K562 (cell line): ENCODE results near the gene RABL6. TPM values are rescaled to one million over a fixed set of nuclear protein-coding genes. Genes with fewer than 3 reads are reported as not detected.

Experiments
- ARID3B ChIP-seq: fragments of 250-450 bp; sonication (Bioruptor Pico); IDR thresholded peaks from 2 replicates; pipeline ENCODE4 v1.4.0; 2020; ENCODE audit warnings: borderline replicate concordance
- C11orf30 ChIP-seq: fragments of 450-650 bp; IDR thresholded peaks from 2 replicates; pipeline ENCODE4 v1.6.1; 2016; ENCODE audit warnings: low read depth, mild to moderate bottlenecking
- CBX1 ChIP-seq: sonication (generic); IDR thresholded peaks from 2 replicates; pipeline ENCODE4 v1.6.1; 2016; ENCODE audit warnings: antibody characterized with exemption, low read depth, mild to moderate bottlenecking
- CTCF ChIP-seq, 3 experiments: IDR thresholded peaks in 2 of 3; conservative IDR thresholded peaks in 1 of 3; 2 replicates each; pipeline ENCODE4 v1.5.1; 2011 to 2012; ENCODE audit warnings: low read length in 3 of 3, mild to moderate bottlenecking in 3 of 3, control low read depth in 2 of 3, improper control_type of control experiment in 1 of 3, inconsistent platforms in 1 of 3, low read depth in 1 of 3, mixed read lengths in 1 of 3, moderate library complexity in 1 of 3; ENCODE audit not compliant: insufficient read depth in 2 of 3
- E2F6 ChIP-seq, 2 experiments: IDR thresholded peaks; 2 replicates each; pipeline ENCODE4 v1.6.1; 2011; ENCODE audit warnings: borderline replicate concordance in 1 of 2, control low read depth in 1 of 2, low read depth in 1 of 2, low read length in 1 of 2, mild to moderate bottlenecking in 1 of 2, mixed read lengths in 1 of 2, moderate library complexity in 1 of 2; ENCODE audit not compliant: insufficient read depth in 1 of 2, insufficient read length in 1 of 2, poor library complexity in 1 of 2, severe bottlenecking in 1 of 2; ENCODE audit errors: extremely low read depth in 1 of 2
- EGR1 ChIP-seq: fragments of 450-650 bp; conservative IDR thresholded peaks from 2 replicates; pipeline ENCODE4 v1.6.1; 2017; ENCODE audit warnings: mild to moderate bottlenecking
- FIP1L1 ChIP-seq: fragments of 200-400 bp; formaldehyde crosslinking; IDR thresholded peaks from 2 replicates; pipeline ENCODE4 v1.6.1; 2018; ENCODE audit warnings: mild to moderate bottlenecking, low read depth, low read length; ENCODE audit not compliant: poor library complexity, severe bottlenecking
- GATAD2B ChIP-seq: fragments of 450-650 bp; IDR thresholded peaks from 2 replicates; pipeline ENCODE4 v1.6.1; 2017; ENCODE audit warnings: mild to moderate bottlenecking, borderline replicate concordance
- HNRNPK ChIP-seq: fragments of 200-400 bp; formaldehyde crosslinking; IDR thresholded peaks from one replicate; pipeline ENCODE4 v1.6.1; 2018; ENCODE audit warnings: mild to moderate bottlenecking, low read depth, low read length; ENCODE audit not compliant: poor library complexity, severe bottlenecking
- RBM25 ChIP-seq: fragments of 200-400 bp; formaldehyde crosslinking; IDR thresholded peaks from 2 replicates; pipeline ENCODE4 v1.6.1; 2018; ENCODE audit warnings: low read length, low read depth, moderate library complexity; ENCODE audit not compliant: severe bottlenecking
- SMARCC2 ChIP-seq: fragments of 450-650 bp; IDR thresholded peaks from 2 replicates; pipeline ENCODE4 v1.6.1; 2017; ENCODE audit warnings: antibody characterized with exemption, moderate library complexity, mild to moderate bottlenecking, low read depth
- SMARCE1 ChIP-seq: fragments of 450-650 bp; IDR thresholded peaks from 2 replicates; pipeline ENCODE4 v1.7.1; 2016; ENCODE audit warnings: mild to moderate bottlenecking
- SOX6 ChIP-seq: fragments of 450-650 bp; IDR thresholded peaks from 2 replicates; pipeline ENCODE4 v1.6.1; 2014; ENCODE audit warnings: mild to moderate bottlenecking
- SREBF2 ChIP-seq: sonication (generic); formaldehyde crosslinking; IDR thresholded peaks from 2 replicates; pipeline ENCODE4 v1.4.0; 2020; ENCODE audit warnings: mild to moderate bottlenecking, missing genetic modification reagents
- ZBTB11 ChIP-seq, 3 experiments: fragments of 200-800 bp in 1 of 3; fragments of 250-450 bp in 1 of 3; fragments of 450-650 bp in 1 of 3; sonication (Bioruptor Pico) in 1 of 3; sonication (Bioruptor generic) in 1 of 3; formaldehyde crosslinking in 1 of 3; IDR thresholded peaks; 2 replicates each; pipeline versions ENCODE4 v1.6.1 to v1.8.0; 2016 to 2022; ENCODE audit warnings: mild to moderate bottlenecking in 2 of 3, missing genetic modification characterization in 2 of 3, missing compliant biosample characterization in 1 of 3, moderate library complexity in 1 of 3
- ZNF197 ChIP-seq: fragments of 200-800 bp; sonication (Bioruptor generic); IDR thresholded peaks from 2 replicates; pipeline ENCODE4 v1.6.1; 2016; ENCODE audit warnings: low read depth, missing genetic modification characterization, missing compliant biosample characterization
- ZNF79 ChIP-seq: fragments of 250-450 bp; sonication (Bioruptor Pico); IDR thresholded peaks from 2 replicates; pipeline ENCODE4 v1.4.0; 2020; ENCODE audit warnings: low read depth, mild to moderate bottlenecking, moderate library complexity
- polyA plus RNA-seq, 8 experiments: library from polyadenylated mRNA; depleted of rRNA in 4 of 8; stranded (reverse) in 5 of 8; unstranded in 3 of 8; fragments of >200 nt; fragmentation: Nextera tagmentation in 2 of 8; fragmentation: Illumina TruSeq in 1 of 8; extraction: Ambion mirVana in 2 of 8; extraction: Trizol in 1 of 8; gene quantifications; 2 replicates each; pipeline versions ENCODE4 v1.2.1 to v1.2.3, GENCODE V29; 2011 to 2014; ENCODE audit warnings: inconsistent platforms in 1 of 8, missing spikeins in 1 of 8
- total RNA-seq, 7 experiments: library from RNA; depleted of rRNA in 6 of 7; stranded (reverse); fragments of >200 nt in 6 of 7; fragmentation: Illumina TruSeq in 2 of 7; extraction: Trizol in 2 of 7; gene quantifications; 2 replicates each; pipeline versions ENCODE4 v1.2.1 to v1.2.3, GENCODE V29; 2011 to 2021; ENCODE audit warnings: low replicate concordance in 1 of 7

Gene RABL6
- total and polyA plus RNA-seq, 9 of the 15 experiments (the other 6 are each of a cell fraction or from before 2014, with no cell fraction given), result 5.6 to 181 (median 84.5) TPM

- peak in 1 of 3 experiments; percentile 27; a peak in 1 of 6 replicates for TF ChIP-seq ZBTB11 (CRISPR knock-in tag; IDR thresholded peaks at IDR 0.05)
- TF ChIP-seq FIP1L1, result no peak
- no peak for TF ChIP-seq CTCF (IDR thresholded peaks at IDR 0.05 in 2 of 3, conservative IDR thresholded peaks at IDR 0.05 in 1 of 3; ENCODE audit: insufficient read depth in 2 of 3, low read depth in 1 of 3, low read length in 3 of 3)
- no peak for TF ChIP-seq ZNF79
- TF ChIP-seq RBM25, result no peak
- no peak for TF ChIP-seq HNRNPK
- TF ChIP-seq C11orf30, result no peak
- no peak for TF ChIP-seq SREBF2 (CRISPR knock-in tag)
- TF ChIP-seq E2F6 (IDR thresholded peaks at IDR 0.05; ENCODE audit: borderline replicate concordance in 1 of 2, extremely low read depth in 1 of 2, insufficient read depth in 1 of 2, insufficient read length in 1 of 2, low read depth in 1 of 2, low read length in 1 of 2, poor library complexity in 1 of 2, severe bottlenecking in 1 of 2), result peak; percentile 40 to 67
- TF ChIP-seq SMARCE1, result no peak
- TF ChIP-seq SOX6, result no peak
- peak; percentile 41; the same call in 1 of the 2 replicates for TF ChIP-seq EGR1
- no peak for TF ChIP-seq ARID3B (CRISPR knock-in tag)
- no peak for TF ChIP-seq GATAD2B
- TF ChIP-seq CBX1, result peak; percentile 35; the same call in 1 of the 2 replicates
- TF ChIP-seq ZNF197, result no peak
- TF ChIP-seq SMARCC2, result no peak
Observed at GRCh38 chr9:136886610-136887597, 79.2 kb downstream of the RABL6 start (continued).
